HG03108 (cell line): ENCODE data around the gene SPEG.

Source experiments
- ATAC-seq: cut with Tn5 transposase; IDR thresholded peaks from one replicate; pipeline ENCODE4 v1.9.1; 2021; ENCODE audit warnings: moderate library complexity; ENCODE audit not compliant: unreplicated experiment

Gene SPEG

DNA sequence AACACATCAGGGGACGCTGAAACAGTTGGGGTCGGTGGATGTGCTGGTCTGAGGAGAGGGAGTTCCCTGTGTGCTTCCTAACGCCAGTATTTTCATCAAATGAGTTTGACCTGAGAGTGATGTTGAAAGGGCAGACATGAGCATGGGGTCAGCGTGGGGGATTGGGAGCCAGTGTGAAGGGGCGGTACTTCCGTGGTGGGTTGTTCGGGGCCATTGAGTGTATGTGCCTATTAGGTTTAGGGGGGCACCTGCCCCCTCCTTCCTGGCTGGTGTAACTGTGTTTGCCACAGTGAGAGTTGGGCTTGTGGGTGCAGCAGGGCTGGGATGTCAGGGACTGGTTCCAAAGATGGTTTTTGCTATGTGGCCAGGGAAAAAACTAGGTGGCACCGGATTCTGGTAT lies 24.4 kb downstream of the SPEG start:
- no peak for ATAC-seq

DNA sequence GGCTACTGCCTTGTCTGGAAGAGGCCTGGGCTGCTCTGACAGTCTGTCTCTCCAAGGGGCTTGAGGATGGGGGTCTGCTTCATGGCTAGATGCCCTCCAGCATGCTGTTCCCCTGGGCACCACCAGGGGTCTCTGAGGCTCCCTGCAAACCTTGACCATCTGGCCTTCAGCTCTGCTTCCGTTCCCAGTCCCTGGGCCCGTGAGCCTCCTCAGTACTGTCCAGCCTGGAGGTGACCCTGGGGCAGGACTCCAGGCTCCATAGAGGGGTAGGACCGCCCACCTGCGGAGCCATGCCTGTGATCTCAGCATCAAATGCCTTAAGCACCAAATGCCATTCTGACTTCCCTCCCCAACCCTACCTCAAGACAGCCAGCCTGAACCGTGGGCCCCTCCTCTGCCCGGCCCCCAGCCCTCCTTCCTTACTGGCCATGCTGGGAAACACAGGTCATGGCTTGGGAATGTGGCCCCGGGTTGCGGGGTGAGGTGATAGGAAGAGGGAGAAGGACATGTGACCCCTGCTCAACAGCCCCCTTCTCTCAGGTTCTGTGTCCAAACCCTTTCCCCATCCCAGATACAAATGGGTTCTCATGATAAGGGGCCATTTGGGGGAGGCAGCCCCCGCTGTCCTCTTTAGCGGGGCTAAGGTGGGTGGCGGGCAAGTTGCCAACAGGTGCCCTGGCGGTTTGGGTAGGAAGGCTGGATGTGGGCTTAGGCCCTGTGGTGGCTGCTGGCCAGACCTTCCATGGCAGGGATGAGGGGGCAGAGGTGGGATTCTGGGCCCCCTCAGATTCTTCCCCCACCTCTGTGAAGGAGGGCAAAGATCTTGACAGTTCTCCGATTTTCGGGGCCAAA lies 25.0 kb downstream of the SPEG start:
- no peak for ATAC-seq

DNA sequence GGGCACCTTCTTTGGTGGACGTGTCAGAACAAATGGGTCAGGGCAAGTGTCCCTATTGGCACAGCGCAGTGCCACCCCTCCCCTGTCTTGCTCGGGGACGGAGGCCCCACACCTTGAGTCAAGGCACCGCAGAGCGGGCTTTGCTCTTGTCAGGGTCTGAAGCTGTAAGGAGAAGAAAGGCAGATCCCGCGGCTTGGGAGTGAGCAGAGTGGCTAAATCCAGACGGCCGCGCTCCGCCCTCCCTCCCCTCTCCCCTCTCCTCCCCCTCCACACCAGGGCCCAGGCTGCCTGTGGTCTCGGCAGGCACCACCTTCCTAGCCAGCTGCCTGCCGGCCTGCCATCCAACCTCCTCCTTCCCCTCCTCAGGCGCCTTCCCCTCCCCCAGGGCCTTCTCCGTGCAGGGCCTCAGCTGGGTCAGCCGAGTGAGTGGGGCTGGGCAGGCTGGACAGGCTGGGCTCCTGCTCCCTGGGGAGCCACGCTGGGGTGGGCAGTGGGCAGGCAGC lies 25.8 kb downstream of the SPEG start:
- no peak for ATAC-seq

DNA sequence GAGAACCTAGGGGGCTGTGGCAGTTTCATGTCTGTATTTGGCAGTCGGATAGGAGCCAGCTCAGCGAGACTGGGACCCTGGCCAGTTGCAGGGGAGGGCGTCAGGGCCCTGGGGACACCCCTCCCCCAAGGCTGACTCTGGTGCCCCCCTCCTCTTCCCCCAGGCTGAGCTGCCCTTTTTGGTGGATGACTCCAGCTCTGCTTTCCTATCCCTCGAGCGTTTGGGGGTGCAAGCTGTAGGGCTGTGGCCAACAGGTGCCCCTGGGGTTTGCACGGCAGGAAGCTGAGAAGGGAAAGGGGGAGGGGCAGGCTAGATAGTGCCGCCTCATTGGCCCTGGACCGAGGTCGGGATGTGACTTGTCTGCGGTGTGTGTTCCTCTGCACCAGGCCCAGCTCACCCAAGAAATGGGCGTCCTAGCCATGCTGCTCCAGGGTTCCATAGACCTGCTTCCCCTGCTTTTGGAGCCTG lies 26.4 kb downstream of the SPEG start:
- ATAC-seq: no peak

DNA sequence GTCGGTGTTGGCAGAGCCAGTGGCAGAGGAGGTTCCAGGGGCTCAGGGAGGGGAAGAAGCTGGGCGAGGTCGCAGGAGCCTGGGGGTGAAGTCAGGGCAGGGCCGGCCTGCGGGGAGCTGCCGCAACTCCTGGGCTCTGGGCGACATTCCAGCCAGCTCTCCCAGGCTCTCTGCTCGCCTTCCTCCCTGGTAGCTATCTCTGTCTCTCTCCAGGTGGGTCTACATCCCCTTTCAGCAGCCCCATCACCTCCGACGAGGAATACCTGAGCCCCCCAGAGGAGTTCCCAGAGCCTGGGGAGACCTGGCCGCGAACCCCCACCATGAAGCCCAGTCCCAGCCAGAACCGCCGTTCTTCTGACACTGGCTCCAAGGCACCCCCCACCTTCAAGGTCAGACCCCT lies 27.0 kb downstream of the SPEG start:
- no peak for ATAC-seq

DNA sequence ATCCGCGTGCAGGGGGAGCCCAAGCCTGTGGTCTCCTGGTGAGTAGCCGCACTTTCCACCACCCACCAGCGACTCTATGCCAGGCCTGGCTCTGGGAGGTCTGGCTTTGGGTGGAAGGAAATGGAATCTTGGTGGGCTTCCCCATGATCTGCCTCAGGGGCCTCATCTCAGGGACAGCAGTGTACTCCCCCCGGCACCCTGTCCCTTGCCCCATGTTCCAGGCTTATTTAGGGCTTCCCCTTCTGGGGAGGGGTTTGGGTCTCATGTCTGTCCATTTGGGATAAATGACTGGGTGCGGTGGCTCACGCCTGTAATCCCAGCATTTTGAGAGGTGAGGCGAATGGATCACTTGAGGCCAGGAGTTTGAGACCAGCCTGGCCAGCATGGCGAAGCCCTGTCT lies 27.7 kb downstream of the SPEG start:
- ATAC-seq: no peak

DNA sequence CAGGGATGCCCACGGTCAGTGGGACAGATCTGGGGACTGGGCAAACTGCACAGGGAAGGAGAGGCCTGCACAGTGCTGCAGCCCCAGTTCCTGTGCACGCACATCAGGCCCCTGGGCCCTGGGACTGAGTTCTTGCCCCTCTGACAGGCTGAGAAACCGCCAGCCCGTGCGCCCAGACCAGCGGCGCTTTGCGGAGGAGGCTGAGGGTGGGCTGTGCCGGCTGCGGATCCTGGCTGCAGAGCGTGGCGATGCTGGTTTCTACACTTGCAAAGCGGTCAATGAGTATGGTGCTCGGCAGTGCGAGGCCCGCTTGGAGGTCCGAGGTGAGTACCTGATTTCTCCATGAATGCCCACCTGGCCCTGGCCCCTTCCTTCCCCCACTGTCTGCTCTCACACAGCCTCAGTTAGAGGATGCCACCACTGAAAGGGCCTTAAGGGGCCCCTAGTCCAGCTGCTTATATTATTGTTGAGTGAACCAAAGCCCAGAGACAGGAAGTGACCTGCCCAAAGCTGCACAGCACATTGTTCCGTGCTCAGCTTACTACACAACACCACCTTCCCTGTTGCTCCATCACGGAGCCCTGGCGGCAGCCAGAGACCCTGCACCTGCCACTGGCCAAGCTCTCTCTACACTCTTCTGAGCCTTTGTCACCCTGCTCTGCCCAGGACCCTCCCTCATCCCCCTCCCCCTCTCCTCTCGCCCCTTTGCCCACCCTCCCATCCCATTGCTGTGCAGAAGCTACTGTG lies 29.8 kb downstream of the SPEG start:
- ATAC-seq: no peak

DNA sequence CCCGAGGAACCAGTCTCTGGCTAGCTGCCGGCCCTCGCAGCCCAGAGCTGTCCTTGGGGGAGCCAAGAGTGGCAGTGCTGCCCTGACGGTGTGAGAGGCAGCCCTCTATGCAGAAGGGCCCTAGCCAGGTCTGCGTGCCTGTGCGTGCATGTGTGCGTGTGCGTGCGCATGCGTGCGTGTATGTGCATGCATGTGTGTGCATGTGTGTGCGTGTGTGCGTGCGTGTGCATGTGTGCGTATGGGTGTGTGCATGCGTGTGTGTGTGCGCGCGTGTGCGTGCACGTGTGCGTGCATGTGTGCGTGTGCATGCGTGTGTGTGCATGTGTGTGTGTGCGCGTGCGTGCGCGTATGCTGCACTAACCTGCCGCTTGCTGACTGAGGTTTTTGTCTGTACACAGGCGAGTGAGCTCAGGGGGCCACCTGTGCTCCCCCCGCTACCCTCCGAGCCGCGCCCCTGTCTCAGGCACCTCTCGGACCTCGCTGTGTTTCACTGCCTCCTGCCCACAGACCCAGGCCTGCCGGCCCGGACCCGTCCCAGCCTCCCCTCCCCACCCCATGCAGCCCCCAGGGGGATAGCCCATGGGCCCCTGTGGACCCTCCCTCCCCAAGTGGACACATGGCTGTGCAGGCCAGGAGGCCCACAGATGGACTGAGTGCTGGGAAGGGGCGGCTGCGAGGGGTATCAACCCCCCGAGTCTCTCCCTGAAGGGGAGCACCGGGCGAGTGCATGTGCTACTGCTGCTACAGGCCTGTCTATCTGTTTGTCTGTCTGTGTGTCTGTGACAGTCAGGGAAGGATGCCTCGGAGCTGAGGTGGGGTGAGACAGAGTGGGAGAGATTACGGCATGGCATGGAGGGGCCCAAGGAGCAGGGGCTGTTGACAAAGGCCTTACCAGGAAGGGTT lies 31.3 kb downstream of the SPEG start:
- ATAC-seq: no peak

DNA sequence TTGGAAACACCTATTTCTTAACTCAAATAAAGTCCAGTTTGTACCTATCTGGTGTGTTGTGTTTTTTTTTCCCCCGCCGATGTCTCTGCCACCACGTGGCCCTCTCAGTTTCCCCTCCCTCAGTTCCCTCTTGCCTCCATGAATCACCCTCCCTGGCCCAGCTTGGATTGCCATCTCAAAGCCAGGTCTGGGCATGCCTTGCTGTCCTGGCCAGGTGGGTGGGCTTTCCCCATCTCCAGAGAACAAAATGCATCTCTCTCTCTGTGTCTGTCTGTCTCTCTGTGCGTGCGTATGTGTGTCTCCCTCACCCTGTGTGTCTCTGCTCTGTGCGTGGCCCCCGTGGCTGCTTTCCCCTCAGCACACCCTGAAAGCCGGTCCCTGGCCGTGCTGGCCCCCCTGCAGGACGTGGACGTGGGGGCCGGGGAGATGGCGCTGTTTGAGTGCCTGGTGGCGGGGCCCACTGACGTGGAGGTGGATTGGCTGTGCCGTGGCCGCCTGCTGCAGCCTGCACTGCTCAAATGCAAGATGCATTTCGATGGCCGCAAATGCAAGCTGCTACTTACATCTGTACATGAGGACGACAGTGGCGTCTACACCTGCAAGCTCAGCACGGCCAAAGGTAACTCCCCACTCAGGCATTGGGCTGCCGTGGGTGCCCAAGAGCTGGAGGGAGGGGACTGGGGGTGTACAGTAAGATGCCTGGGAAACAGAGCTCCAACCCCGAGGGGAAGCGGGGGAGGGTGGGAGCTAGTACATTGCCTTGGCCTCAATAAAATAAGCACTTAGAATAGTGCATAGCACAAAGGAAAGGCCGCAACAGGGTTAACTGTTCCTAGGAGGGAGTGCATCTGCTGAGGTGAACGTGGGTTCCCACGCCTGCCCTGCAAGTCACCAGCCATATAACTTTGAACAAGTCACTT lies 32.4 kb downstream of the SPEG start:
- ATAC-seq: no peak

DNA sequence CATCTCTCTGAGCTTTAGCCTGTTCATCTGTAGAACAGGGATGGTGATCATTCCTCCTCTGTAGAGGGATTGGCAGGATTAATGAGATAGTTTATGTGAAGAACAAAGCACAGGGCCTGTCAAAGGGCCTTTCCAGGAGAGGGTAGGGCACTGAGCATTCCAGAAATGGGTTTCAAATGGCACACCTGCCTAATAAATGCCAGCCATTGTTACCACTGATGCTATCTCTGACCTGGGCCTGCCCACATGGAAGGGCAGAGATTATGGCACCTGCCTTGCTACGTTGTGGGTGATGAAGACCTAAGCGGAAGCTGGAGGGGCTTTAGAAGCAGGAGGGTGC lies 33.1 kb downstream of the SPEG start:
- no peak for ATAC-seq

DNA sequence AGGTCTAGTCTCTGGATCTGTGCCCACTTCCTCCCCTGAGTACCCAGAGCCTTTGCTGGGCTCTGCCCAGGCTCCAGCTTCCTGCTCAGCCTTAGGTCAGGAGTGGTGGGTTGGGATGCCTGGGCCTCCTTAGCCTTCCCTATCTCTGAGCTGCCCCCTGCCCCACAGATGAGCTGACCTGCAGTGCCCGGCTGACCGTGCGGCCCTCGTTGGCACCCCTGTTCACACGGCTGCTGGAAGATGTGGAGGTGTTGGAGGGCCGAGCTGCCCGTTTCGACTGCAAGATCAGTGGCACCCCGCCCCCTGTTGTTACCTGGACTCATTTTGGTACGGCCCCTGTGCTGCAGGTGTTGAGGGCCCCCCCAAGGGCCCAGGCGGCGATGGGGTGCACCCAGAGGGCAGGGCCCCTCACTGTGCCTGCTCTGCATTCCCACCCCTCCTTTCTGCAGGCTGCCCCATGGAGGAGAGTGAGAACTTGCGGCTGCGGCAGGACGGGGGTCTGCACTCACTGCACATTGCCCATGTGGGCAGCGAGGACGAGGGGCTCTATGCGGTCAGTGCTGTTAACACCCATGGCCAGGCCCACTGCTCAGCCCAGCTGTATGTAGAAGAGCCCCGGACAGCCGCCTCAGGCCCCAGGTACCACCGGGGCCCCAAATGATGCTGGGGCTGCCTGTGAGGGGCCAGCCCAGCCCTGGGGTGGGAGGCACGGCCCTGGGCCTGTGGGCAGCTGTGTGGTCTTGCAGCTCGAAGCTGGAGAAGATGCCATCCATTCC lies 34.0 kb downstream of the SPEG start:
- ATAC-seq: no peak

DNA sequence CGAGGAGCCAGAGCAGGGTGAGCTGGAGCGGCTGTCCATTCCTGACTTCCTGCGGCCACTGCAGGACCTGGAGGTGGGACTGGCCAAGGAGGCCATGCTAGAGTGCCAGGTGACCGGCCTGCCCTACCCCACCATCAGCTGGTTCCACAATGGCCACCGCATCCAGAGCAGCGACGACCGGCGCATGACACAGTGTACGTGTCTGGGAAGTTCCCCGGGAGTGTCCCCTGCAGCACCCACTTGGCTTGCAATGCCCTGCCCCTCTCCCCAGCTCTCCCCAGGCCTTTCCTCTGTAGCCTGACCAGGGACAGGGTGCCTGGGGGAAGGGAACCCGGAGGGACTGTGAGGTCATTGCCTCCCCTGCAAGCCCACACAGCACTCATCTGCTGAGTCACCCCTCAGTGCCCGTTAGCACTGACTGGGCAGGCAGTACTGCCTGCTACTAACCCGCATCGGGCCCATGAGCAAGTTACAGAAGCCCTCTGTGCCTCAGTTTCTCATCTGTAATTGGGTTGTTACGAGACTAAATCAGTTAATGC lies 34.6 kb downstream of the SPEG start:
- ATAC-seq: no peak

DNA sequence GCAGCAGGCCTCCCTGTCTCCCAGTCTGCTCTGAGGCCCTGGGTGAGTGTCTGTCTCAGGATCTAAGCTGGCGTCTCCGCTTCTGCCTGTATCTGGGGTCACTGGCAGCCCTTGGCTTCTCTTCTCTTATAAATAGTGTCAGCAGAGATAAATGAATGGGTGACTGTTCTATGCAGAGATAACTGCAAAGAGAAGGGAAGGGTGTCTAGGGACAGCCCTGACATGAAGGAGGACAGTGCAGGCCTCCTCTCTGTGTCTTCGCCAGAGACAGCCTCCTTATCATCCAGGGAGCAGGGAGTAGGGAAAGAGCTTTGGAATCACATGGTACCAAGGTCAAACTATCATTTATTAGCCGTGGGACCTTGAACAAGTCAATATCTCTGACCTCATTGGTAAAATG lies 35.8 kb downstream of the SPEG start:
- ATAC-seq: no peak

DNA sequence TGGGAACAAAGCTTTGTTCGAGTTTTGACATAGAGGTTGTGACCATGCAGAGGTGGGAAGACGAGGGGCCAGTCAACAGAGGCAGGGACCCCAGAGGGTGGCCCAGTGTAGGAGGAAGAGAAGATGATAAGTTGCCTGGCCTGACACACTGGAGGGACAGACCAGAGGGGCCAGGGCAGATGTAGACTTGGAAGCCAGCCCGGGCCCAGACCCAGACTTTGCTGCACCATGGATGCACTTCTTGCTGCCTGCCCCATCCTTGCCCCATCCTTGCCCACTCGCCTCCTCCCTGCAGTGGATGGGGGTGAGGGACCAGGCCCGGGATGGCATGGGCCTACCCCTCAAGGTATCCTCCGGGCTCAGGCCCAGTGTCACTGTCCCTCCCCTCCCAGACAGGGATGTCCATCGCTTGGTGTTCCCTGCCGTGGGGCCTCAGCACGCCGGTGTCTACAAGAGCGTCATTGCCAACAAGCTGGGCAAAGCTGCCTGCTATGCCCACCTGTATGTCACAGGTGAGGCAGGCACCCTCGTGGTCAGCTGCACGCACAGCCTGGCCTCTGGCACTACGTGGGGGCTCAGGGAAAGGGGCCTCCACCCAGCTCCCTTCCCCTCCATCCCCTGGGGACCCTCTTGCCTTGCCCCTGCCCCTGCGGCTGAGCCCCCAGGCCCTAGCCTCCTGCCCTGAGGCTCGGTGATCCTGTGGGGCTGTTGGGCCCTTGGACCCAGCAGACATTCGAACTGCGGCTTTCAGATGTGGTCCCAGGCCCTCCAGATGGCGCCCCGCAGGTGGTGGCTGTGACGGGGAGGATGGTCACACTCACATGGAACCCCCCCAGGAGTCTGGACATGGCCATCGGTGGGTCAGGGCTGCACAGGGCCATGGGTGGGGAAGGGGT lies 37.1 kb downstream of the SPEG start:
- ATAC-seq: no peak

DNA sequence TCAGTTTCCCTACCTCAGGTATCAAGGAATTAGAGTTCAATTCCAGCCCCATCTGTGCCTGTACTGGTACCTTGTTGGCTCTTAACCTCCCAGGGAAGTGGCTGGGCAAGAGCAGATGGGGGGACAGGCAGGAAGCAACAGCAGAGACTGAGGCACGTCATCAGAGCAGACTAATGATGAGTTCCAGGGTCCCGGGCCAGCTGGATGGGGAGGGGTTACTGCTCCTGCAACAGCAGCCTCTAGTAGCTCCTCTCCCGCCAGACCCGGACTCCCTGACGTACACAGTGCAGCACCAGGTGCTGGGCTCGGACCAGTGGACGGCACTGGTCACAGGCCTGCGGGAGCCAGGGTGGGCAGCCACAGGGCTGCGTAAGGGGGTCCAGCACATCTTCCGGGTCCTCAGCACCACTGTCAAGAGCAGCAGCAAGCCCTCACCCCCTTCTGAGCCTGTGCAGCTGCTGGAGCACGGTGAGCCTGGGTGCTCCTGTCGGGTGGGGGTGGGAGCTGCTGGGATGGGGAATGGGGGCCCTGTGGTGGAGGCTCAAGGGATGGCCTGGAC lies 38.1 kb downstream of the SPEG start:
- ATAC-seq: no peak

DNA sequence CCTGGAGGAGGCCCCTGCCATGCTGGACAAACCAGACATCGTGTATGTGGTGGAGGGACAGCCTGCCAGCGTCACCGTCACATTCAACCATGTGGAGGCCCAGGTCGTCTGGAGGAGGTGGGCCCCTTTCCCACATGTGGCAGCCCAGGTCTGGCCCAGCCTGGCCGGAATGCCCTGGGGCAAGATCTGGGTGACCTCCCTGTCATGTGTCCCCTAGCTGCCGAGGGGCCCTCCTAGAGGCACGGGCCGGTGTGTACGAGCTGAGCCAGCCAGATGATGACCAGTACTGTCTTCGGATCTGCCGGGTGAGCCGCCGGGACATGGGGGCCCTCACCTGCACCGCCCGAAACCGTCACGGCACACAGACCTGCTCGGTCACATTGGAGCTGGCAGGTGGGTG lies 38.9 kb downstream of the SPEG start:
- ATAC-seq: no peak

DNA sequence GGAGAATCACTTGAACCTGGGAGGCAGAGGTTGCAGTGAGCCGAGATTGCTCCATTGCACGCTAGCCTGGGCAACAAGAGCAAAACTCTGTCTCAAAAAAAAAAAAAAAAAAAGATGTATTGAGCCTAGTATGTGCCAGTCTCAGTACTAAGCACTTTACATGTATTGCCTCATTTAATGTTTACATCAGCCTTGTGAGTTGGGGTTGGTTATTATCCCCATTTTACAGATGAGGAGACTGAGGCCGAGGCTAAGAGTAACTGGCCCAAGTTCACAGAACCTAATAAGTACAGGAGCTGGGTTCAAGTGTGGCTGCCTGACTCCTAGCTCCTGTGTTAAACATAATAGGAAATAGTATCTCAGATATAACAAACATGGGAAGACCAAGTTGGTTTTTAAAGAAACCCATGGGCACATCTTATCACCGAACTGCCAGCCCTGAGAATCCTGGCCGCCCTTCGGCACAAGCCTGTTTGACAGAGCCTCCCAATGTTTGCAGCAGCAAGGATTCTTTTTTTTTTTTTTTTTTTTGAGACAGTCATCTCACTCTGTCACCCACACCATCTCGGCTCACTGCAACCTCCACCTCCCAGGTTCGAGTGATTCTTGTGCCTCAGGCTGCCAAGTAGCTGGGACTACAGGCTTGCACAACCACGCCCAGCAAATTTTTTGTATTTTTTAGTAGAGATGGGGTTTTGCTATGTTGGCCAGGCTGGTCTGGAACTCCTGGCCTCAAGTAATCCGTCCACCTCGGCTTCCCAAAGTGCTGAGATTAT lies 39.8 kb downstream of the SPEG start:
- no peak for ATAC-seq
